Measurements from ENCODE around the gene FGF14. TPM values are rescaled to one million over a fixed set of nuclear protein-coding genes. Genes with fewer than 3 reads are reported as not detected.

FGF14 gene
- total RNA-seq, 3 donors from 2014 or later = under 0.01 to 0.29 (median under 0.01) TPM

DNA sequence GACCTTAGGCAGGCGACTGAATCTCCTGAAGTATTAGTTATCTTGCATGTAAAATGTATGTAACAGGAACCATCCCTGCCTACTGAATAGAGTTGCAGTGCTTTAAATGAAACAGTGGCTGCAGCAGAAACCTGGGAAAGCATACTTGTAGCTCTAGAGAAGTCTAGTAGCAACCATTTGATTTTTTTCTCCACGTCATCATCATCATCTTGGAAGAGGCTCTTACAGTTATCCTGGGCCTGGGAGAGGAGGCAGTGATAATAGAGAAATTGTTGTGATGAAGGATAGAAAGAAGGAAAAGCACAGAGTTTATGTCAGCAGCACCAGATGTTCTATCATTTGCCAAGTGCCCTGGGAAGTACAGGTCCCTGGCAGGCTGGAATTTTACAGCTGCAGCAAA lies 571.8 kb downstream of the FGF14 start:
- H3K9me3 ChIP-seq = no peaks in the 10 kb centered on the region
- no peak for TF ChIP-seq POLR2AphosphoS5 (IDR thresholded peaks at IDR 0.05)
- no peak for TF ChIP-seq POLR2A (IDR thresholded peaks at IDR 0.05)
- TF ChIP-seq, protein P1, sequence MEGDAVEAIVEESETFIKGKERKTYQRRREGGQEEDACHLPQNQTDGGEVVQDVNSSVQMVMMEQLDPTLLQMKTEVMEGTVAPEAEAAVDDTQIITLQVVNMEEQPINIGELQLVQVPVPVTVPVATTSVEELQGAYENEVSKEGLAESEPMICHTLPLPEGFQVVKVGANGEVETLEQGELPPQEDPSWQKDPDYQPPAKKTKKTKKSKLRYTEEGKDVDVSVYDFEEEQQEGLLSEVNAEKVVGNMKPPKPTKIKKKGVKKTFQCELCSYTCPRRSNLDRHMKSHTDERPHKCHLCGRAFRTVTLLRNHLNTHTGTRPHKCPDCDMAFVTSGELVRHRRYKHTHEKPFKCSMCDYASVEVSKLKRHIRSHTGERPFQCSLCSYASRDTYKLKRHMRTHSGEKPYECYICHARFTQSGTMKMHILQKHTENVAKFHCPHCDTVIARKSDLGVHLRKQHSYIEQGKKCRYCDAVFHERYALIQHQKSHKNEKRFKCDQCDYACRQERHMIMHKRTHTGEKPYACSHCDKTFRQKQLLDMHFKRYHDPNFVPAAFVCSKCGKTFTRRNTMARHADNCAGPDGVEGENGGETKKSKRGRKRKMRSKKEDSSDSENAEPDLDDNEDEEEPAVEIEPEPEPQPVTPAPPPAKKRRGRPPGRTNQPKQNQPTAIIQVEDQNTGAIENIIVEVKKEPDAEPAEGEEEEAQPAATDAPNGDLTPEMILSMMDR (IDR thresholded peaks at IDR 0.05) = no peak
- no peak overlapping the region for H3K4me3 ChIP-seq
- H3K36me3 ChIP-seq = no peaks in the 10 kb centered on the region
- no peaks in the 10 kb centered on the region for H3K27me3 ChIP-seq
- no peak for DNase-seq (ENCODE audit: low spot score in 2 of 2)
- intact Hi-C loops (cut with DNase I; ENCODE audit: low total_unique reads) = no loop called here
- H3K4me1 ChIP-seq = no peaks in the 10 kb centered on the region
- no peak overlapping the region for H3K27ac ChIP-seq

DNA sequence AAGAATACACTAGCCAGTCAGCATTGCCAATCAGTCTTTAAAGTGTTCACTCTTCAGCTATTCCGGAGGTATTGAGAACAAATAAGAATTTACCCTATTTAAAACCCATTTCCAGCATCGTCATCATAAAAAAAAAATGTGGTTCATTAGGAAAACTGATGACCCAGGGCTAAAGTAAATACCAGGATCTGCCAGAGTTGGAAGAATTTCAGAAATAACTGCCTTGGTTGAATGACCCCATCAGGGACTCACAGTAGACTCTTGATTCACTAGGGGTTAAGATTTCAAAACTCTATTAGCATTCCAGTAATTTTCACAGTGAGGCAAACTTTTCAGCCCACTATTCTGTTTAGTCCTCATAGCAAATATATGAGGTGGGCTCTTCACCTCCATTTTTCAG lies 572.4 kb downstream of the FGF14 start:
- no peaks in the 10 kb centered on the region for H3K9me3 ChIP-seq
- H3K27ac ChIP-seq = no peak overlapping the region
- no peaks in the 10 kb centered on the region for H3K27me3 ChIP-seq
- H3K4me3 ChIP-seq = no peak overlapping the region
- DNase-seq (ENCODE audit: low spot score in 2 of 2) = no peak
- no peaks in the 10 kb centered on the region for H3K4me1 ChIP-seq
- intact Hi-C loops (cut with DNase I; ENCODE audit: low total_unique reads) = no loop called here
- TF ChIP-seq POLR2A (IDR thresholded peaks at IDR 0.05) = no peak
- TF ChIP-seq POLR2AphosphoS5 (IDR thresholded peaks at IDR 0.05) = no peak
- TF ChIP-seq, protein P1 (IDR thresholded peaks at IDR 0.05) = no peak
- no peaks in the 10 kb centered on the region for H3K36me3 ChIP-seq

DNA sequence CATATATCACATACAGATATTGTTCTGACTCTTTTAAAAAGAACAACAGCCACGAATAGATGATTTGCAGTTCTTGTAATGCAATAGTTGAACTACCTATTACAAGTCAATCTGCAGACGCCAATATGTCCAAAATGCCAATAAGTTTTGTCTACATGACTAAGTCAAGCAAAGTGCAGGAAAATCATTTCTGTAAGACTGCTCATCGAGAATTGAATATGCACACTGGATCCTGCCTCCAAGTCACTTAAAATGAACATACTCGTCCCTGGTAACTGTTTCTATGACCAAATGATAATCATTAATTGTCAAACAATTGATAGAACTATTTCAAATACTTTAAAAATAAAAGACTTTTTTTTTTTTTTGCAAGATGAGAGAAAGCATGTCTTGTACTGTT lies 573.7 kb downstream of the FGF14 start:
- H3K36me3 ChIP-seq = no peaks in the 10 kb centered on the region
- H3K4me3 ChIP-seq = no peak overlapping the region
- intact Hi-C loops (cut with DNase I; ENCODE audit: low total_unique reads) = no loop called here
- DNase-seq (ENCODE audit: low spot score in 2 of 2) = no peak
- no peaks in the 10 kb centered on the region for H3K4me1 ChIP-seq
- no peaks in the 10 kb centered on the region for H3K27me3 ChIP-seq
- TF ChIP-seq, protein P1 (IDR thresholded peaks at IDR 0.05) = no peak
- TF ChIP-seq POLR2A (IDR thresholded peaks at IDR 0.05) (no peak), POLR2AphosphoS5 (IDR thresholded peaks at IDR 0.05) (no peak)
- H3K9me3 ChIP-seq = no peaks in the 10 kb centered on the region
- H3K27ac ChIP-seq = no peak overlapping the region

DNA sequence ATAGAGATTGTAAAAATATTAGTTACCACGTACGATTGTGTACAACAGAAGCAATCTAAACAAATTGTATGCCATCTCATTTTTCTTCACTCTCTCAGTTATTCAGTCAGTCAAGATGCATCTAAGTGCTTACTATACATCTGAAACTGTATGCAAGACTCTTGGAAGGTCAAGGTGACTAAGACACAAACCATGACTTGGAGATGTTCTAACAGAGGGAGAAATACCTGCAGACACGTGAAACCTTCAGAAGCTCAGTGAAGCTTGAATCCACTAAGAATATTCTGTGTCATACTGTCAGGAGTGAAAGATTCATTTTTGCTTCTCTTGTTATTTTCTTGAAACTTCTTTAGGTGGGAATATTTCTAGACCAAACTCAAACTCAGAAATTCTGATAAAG lies 584.0 kb downstream of the FGF14 start:
- no peak overlapping the region for H3K27ac ChIP-seq
- H3K4me3 ChIP-seq = no peak overlapping the region
- no peaks in the 10 kb centered on the region for H3K36me3 ChIP-seq
- no peaks in the 10 kb centered on the region for H3K9me3 ChIP-seq
- intact Hi-C loops (cut with DNase I; ENCODE audit: low total_unique reads) = no loop called here
- no peak for DNase-seq (ENCODE audit: low spot score in 2 of 2)
- no peaks in the 10 kb centered on the region for H3K4me1 ChIP-seq
- H3K27me3 ChIP-seq = no peaks in the 10 kb centered on the region
- no peak for TF ChIP-seq POLR2A (IDR thresholded peaks at IDR 0.05)
- TF ChIP-seq, protein P1 (IDR thresholded peaks at IDR 0.05) = no peak
- TF ChIP-seq POLR2AphosphoS5 (IDR thresholded peaks at IDR 0.05) = no peak

DNA sequence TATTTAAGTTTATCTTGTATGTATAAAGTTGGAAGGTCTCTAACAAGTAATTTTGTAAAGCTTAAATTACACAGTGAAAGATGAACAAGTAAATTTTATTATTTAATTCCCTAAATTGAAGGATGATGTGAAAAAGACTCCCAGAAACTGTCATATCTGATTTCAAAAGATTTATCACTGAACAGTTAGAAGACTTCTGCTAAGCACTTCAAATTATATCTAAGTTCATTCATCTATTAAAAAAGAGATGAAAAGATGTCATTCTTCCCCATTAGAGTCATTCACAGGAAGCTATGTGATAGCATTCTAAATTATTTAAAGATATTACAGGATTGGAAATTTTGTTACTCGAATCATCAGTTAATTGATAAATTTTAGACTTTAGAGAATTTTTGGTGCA lies 590.0 kb downstream of the FGF14 start:
- intact Hi-C loops (cut with DNase I; ENCODE audit: low total_unique reads) = no loop called here
- TF ChIP-seq POLR2AphosphoS5 (IDR thresholded peaks at IDR 0.05) (no peak), POLR2A (IDR thresholded peaks at IDR 0.05) (no peak)
- TF ChIP-seq, protein P1 (IDR thresholded peaks at IDR 0.05) = no peak

More for the DNA sequence above, 590.0 kb downstream of the FGF14 start:
- no peak overlapping the region for H3K27ac ChIP-seq
- DNase-seq (ENCODE audit: low spot score in 2 of 2) = no peak
- H3K27me3 ChIP-seq = no peaks in the 10 kb centered on the region
- no peaks in the 10 kb centered on the region for H3K4me1 ChIP-seq
- H3K9me3 ChIP-seq = no peaks in the 10 kb centered on the region
- no peak overlapping the region for H3K4me3 ChIP-seq
- H3K36me3 ChIP-seq = no peaks in the 10 kb centered on the region
